ENCODE results near the gene ZFHX3. TPM values are rescaled to one million over a fixed set of nuclear protein-coding genes. Genes with fewer than 3 reads are reported as not detected.
"Not testable (repeated sequence)": the region's sequence is repeated elsewhere in the genome, so short reads cannot be mapped to it uniquely, and the experiment has no call there.

ZFHX3 gene
- total RNA-seq, 6 experiments from 2014 or later: 7.1 to 9.4 (median 7.7) TPM

DNA sequence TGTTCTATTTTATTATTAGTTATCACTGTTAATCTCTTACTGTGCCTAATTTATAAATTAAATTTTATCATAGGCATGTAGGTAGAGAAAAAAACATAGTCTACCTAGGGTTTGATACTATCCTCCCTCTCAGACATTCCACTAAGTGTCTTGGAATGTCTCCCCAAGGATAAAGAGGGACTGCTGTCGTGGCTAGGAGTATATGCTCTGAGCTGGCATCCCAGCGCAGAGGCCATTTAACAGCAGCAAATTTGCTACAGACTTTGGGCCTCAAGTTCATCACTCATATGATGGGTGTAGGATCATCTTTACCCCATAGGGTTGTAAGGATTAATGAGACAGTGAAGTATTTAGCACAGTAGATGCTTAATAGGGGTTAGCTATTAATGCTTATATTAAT is 56.7 kb downstream of the ZFHX3 start:
- Histone ChIP-seq H3K27me3 (no peaks in the 10 kb centered on the region), H3K36me3 (no peaks in the 10 kb centered on the region), H3K9me3 (no peaks in the 10 kb centered on the region), H3K27ac (no peak overlapping the region), H3K4me1 (peaks cover 0 to 50% (median 12%) of the 10 kb centered on the region in 4 donors), H3K4me3 (no peak overlapping the region)
- no peak for ATAC-seq
- intact Hi-C loops (cut with DNase I): no loop called here
- TF ChIP-seq, protein P1, sequence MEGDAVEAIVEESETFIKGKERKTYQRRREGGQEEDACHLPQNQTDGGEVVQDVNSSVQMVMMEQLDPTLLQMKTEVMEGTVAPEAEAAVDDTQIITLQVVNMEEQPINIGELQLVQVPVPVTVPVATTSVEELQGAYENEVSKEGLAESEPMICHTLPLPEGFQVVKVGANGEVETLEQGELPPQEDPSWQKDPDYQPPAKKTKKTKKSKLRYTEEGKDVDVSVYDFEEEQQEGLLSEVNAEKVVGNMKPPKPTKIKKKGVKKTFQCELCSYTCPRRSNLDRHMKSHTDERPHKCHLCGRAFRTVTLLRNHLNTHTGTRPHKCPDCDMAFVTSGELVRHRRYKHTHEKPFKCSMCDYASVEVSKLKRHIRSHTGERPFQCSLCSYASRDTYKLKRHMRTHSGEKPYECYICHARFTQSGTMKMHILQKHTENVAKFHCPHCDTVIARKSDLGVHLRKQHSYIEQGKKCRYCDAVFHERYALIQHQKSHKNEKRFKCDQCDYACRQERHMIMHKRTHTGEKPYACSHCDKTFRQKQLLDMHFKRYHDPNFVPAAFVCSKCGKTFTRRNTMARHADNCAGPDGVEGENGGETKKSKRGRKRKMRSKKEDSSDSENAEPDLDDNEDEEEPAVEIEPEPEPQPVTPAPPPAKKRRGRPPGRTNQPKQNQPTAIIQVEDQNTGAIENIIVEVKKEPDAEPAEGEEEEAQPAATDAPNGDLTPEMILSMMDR (IDR thresholded peaks at IDR 0.05): no peak
- TF ChIP-seq POLR2A (IDR thresholded peaks at IDR 0.05): no peak
- no peak for DNase-seq
- WGBS (ENCODE audit: insufficient coverage, low coverage, low lambda C conversion rate, missing lambda C conversion rate): 87% methylated on average over 2 of the region's 2 CpGs

DNA sequence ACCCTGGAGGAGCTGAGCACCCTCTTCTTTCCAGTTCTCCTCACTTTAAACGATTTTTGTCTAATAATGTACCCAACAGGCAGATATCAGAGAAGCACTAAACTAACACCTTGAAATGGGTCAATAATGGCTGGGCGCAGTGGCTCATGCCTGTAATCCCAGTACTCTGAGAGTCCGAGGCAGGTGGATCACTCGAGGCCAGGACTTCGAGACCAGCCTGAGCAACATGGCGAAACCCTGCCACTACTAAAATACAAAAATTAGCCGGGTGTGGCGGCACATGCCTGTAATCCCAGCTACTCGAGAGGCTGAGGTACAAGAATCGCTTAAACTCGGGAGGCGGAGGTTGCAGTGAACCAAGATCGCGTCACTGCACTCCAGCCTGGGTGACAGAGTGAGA is 57.4 kb downstream of the ZFHX3 start:
- no peak for TF ChIP-seq POLR2A (IDR thresholded peaks at IDR 0.05)
- Histone ChIP-seq H3K4me1 (peaks cover 0 to 51% (median 12%) of the 10 kb centered on the region in 4 donors), H3K27ac (no peak overlapping the region), H3K4me3 (no peak overlapping the region), H3K9me3 (no peaks in the 10 kb centered on the region), H3K27me3 (no peaks in the 10 kb centered on the region), H3K36me3 (no peaks in the 10 kb centered on the region)
- ATAC-seq (no peak), DNase-seq (no peak)
- intact Hi-C loops (cut with DNase I): no loop called here
- WGBS (ENCODE audit: insufficient coverage, low coverage, low lambda C conversion rate, missing lambda C conversion rate): 81% methylated on average over 14 of the region's 14 CpGs

DNA sequence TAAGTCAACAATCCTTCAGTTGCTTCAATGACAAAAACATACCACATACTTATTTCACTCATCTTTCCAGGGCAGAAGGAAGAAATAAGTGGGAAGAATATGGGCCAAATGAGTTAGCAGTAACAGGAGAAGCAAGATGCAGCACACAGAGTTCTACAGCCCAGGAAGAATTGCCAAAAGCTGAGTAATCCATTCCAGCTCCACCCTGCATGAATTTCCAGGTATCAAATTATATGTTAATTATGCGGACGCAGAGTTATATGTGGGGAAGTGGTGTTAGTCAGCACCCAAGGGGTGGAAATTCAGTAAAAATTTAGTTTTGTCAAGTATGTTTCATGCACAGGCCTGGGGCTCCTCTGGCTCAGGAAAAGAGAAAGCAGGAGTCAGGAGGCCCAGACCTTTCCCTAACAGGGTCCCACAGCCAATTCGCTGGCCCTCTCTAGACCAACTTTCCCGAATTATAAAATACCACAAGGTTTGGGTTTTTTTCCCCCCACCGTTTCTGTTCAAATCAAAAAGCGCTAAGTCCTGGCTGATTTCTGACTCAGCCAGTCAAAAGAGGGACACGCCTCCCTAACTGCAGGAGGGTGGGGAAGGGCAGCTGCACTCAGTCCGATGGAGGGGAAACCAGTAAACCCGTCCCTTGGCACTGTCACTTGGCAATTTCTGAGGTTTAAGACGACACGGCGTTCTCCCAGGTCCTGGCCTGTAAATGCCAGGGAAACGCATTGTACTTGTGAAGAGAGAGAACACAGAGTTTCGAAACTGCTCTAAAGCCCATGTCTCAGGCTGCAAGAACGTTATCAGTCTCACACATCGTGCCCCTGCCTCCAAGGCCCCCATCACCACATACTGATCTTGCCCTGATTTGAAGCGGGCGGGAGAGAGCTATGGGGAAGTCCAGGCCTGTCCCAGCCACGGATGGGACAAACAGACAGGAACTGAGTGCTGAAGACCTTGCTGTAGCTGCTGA is 58.1 kb downstream of the ZFHX3 start:
- no peaks in the 10 kb centered on the region for H3K27me3 ChIP-seq
- TF ChIP-seq, protein P1 (IDR thresholded peaks at IDR 0.05): no peak
- no peak for TF ChIP-seq POLR2A (IDR thresholded peaks at IDR 0.05)
- DNase-seq (peak in 1 of 3 donors; percentile 30), ATAC-seq (peak; percentile 18 to 36 (median 26))
- H3K4me3 ChIP-seq: no peak overlapping the region
- H3K36me3 ChIP-seq: no peaks in the 10 kb centered on the region
- no peak overlapping the region for H3K27ac ChIP-seq
- intact Hi-C loops (cut with DNase I): no loop called here
- 44% methylated on average over 10 of the region's 19 CpGs for WGBS (ENCODE audit: insufficient coverage, low coverage, low lambda C conversion rate, missing lambda C conversion rate)
- peaks cover 0 to 54% (median 13%) of the 10 kb centered on the region in 4 donors for H3K4me1 ChIP-seq
- H3K9me3 ChIP-seq: no peaks in the 10 kb centered on the region

DNA sequence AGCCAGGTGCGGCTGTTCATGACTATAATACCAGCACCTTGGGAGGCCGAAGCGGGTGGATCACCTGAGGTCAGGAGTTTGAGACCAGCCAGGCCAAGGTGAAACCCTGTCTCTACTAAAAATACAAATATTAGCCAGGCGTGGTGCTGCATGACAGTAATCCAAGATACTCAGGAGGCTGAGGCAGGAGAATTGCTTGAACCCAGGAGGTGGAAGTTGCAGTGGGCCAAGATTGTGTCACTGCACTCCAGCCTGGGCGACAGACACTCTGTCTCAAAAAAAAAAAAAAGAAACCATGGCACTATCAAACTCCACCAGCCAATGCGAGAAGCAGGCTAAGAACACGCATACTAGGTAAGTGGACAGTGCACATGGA is 58.7 kb downstream of the ZFHX3 start:
- H3K27ac ChIP-seq; ATAC-seq; H3K27me3 ChIP-seq; DNase-seq; H3K4me3 ChIP-seq; H3K9me3 ChIP-seq; H3K36me3 ChIP-seq; intact Hi-C loops (cut with DNase I): not testable (repeated sequence)
- peaks cover 0 to 54% (median 13%) of the 10 kb centered on the region in 4 donors for H3K4me1 ChIP-seq
- 90% methylated on average over 5 of the region's 7 CpGs for WGBS (ENCODE audit: insufficient coverage, low coverage, low lambda C conversion rate, missing lambda C conversion rate)

DNA sequence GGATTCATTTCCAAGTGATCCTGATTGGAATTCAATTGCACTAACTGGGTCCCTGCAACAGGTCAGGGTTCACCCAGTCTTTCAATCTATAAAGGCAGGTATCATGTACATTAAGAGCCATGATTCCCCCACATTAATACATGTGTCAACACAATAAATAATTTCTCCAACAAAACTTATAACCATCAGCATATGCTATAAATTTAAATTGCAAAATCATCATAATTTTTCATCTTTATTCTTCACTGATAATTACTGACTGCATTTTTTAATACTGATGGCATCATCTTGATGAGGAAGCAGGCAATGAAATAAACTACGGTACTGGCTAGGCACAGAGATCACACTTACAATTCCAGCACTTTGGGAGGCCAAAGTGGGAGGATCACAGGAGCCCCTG is 59.4 kb downstream of the ZFHX3 start:
- no peak for TF ChIP-seq POLR2A (IDR thresholded peaks at IDR 0.05)
- TF ChIP-seq, protein P1 (IDR thresholded peaks at IDR 0.05): no peak
- Histone ChIP-seq H3K4me1 (peaks cover 0 to 49% (median 11%) of the 10 kb centered on the region in 4 donors), H3K36me3 (no peaks in the 10 kb centered on the region), H3K4me3 (no peak overlapping the region), H3K9me3 (no peaks in the 10 kb centered on the region), H3K27me3 (no peaks in the 10 kb centered on the region), H3K27ac (no peak overlapping the region)
- 88% methylated on average over 1 of the region's 1 CpG for WGBS (ENCODE audit: insufficient coverage, low coverage, low lambda C conversion rate, missing lambda C conversion rate)
- ATAC-seq: no peak
- intact Hi-C loops (cut with DNase I): no loop called here
- DNase-seq: no peak

All from right lobe of liver (tissue), 6 donors.